SK-N-SH (cell line): ENCODE results near the gene LANCL3. TPM values are rescaled to one million over a fixed set of nuclear protein-coding genes. Genes with fewer than 3 reads are reported as not detected.

Source experiments
- CTCF ChIA-PET: fragments of 300-600, 350-600 bp; formaldehyde crosslinking; extraction: SDS; loops from one replicate; lab custom pipeline; 2021; lab: Yijun Ruan, JAX
- POLR2A ChIA-PET: fragments of 350-600 bp; sonication (Branson Sonifier 250); formaldehyde crosslinking; extraction: SDS; loops from one replicate; lab custom pipeline; 2020; ENCODE audit warnings: antibody characterized with exemption, inconsistent platforms; lab: Yijun Ruan, JAX
- DNase-seq: peaks from one replicate; pipeline ENCODE4 v3.0.0; 2012
- H2AFZ ChIP-seq: fragments of 200-600 bp; sonication (generic); 2 replicates; pipeline ENCODE4 v1.8.1; 2016; ENCODE audit warnings: antibody characterized with exemption, mild to moderate bottlenecking, low read depth
- H3F3A ChIP-seq: fragments of 200-600 bp; sonication (generic); replicated peaks from 2 replicates; pipeline ENCODE3; 2016; ENCODE audit warnings: antibody characterized with exemption, mild to moderate bottlenecking; ENCODE audit not compliant: insufficient read depth
- H3K27ac ChIP-seq, 2 experiments: fragments of 200-500 bp in 1 of 2; fragments of 200-600 bp in 1 of 2; sonication (Bioruptor generic) in 1 of 2; sonication (generic), shearing (Covaris generic) in 1 of 2; 2 replicates each; pipeline versions ENCODE4 v1.5.1 to v1.6.1; 2014 to 2016; ENCODE audit warnings: low read depth in 2 of 2, inconsistent platforms in 1 of 2, low read length in 1 of 2, mild to moderate bottlenecking in 1 of 2, mixed read lengths in 1 of 2
- H3K27me3 ChIP-seq: fragments of 200-600 bp; sonication (generic), shearing (Covaris generic); 2 replicates; pipeline ENCODE4 v1.6.1; 2016; ENCODE audit warnings: mixed run types; ENCODE audit not compliant: insufficient read depth
- H3K36me3 ChIP-seq, 2 experiments: fragments of 200-500 bp in 1 of 2; fragments of 200-600 bp in 1 of 2; sonication (Bioruptor generic) in 1 of 2; sonication (generic) in 1 of 2; replicated peaks in 1 of 2; 2 replicates each; pipeline versions ENCODE3 to v1.5.1; 2014 to 2016; ENCODE audit warnings: low read length in 1 of 2, mild to moderate bottlenecking in 1 of 2; ENCODE audit not compliant: insufficient read depth in 2 of 2, control insufficient read depth in 1 of 2
- H3K4me1 ChIP-seq, 2 experiments: fragments of 200-500 bp in 1 of 2; fragments of 200-600 bp in 1 of 2; sonication (Bioruptor generic) in 1 of 2; sonication (generic), shearing (Covaris generic) in 1 of 2; 2 replicates each; pipeline versions ENCODE4 v1.5.1 to v1.6.1; 2014 to 2016; ENCODE audit warnings: low read depth in 1 of 2, low read length in 1 of 2, mixed run types in 1 of 2; ENCODE audit not compliant: insufficient read depth in 2 of 2, control insufficient read depth in 1 of 2
- H3K4me2 ChIP-seq: fragments of 200-600 bp; sonication (generic), shearing (Covaris generic); 2 replicates; pipeline ENCODE4 v1.6.1; 2017; ENCODE audit warnings: mixed run types
- H3K4me3 ChIP-seq, 2 experiments: fragments of 200-500 bp in 1 of 2; fragments of 200-600 bp in 1 of 2; sonication (Bioruptor generic) in 1 of 2; sonication (generic), shearing (Covaris generic) in 1 of 2; 2 replicates each; pipeline versions ENCODE4 v1.5.1 to v1.8.1; 2014 to 2016; ENCODE audit warnings: low read depth in 2 of 2, inconsistent platforms in 1 of 2, low read length in 1 of 2, mild to moderate bottlenecking in 1 of 2, mixed read lengths in 1 of 2, moderate library complexity in 1 of 2
- H3K79me2 ChIP-seq: fragments of 200-600 bp; sonication (generic); 2 replicates; pipeline ENCODE4 v1.8.1; 2017; ENCODE audit warnings: mild to moderate bottlenecking; ENCODE audit not compliant: insufficient read depth
- H3K9ac ChIP-seq: fragments of 200-600 bp; sonication (generic); 2 replicates; pipeline ENCODE4 v1.6.1; 2017; ENCODE audit warnings: mixed run types
- H3K9me2 ChIP-seq: fragments of 200-600 bp; sonication (generic); 2 replicates; pipeline ENCODE4 v1.6.1; 2017; ENCODE audit warnings: mixed run types
- H3K9me3 ChIP-seq: fragments of 200-600 bp; sonication (generic); 2 replicates; pipeline ENCODE4 v1.6.1; 2017; ENCODE audit warnings: mixed run types, mild to moderate bottlenecking, moderate library complexity
- H4K20me1 ChIP-seq: fragments of 200-600 bp; sonication (generic); 2 replicates; pipeline ENCODE4 v1.6.1; 2017; ENCODE audit warnings: mild to moderate bottlenecking, mixed run types; ENCODE audit not compliant: insufficient read depth
- CTCF ChIP-seq: fragments of 200-600 bp; sonication (generic); IDR thresholded peaks from 2 replicates; pipeline ENCODE4 v1.6.1; 2017; ENCODE audit warnings: antibody characterized with exemption, mild to moderate bottlenecking, moderate library complexity
- EP300 ChIP-seq, 2 experiments: IDR thresholded peaks; 2 replicates each; pipeline versions ENCODE4 v1.4.0 to v1.6.1; 2012; ENCODE audit warnings: borderline replicate concordance in 1 of 2, low read depth in 1 of 2, low read length in 1 of 2
- EZH2phosphoT487 ChIP-seq: fragments of 200-600 bp; sonication (generic); IDR thresholded peaks from 2 replicates; pipeline ENCODE4 v1.6.1; 2017; ENCODE audit warnings: low read depth, mixed run types, mild to moderate bottlenecking, antibody characterized with exemption, moderate library complexity, borderline replicate concordance
- FOSL2 ChIP-seq: IDR thresholded peaks from 2 replicates; pipeline ENCODE4 v1.4.0; 2012; ENCODE audit warnings: low read depth, mild to moderate bottlenecking, moderate library complexity, borderline replicate concordance
- FOXM1 ChIP-seq: IDR thresholded peaks from 2 replicates; pipeline ENCODE4 v1.4.0; 2012; ENCODE audit warnings: low read depth, mild to moderate bottlenecking
- GABPA ChIP-seq: IDR thresholded peaks from 2 replicates; pipeline ENCODE4 v1.4.0; 2012; ENCODE audit warnings: low read depth, mild to moderate bottlenecking
- GATA2 ChIP-seq: sonication (generic); formaldehyde crosslinking; IDR thresholded peaks from 2 replicates; pipeline ENCODE4 v1.5.0; 2020; ENCODE audit warnings: mild to moderate bottlenecking, missing genetic modification reagents
- JUND ChIP-seq: IDR thresholded peaks from 2 replicates; pipeline ENCODE4 v1.4.0; 2012
- MAX ChIP-seq: IDR thresholded peaks from 2 replicates; pipeline ENCODE4 v1.4.0; 2012; ENCODE audit warnings: low read depth
- MEF2A ChIP-seq: IDR thresholded peaks from 2 replicates; pipeline ENCODE4 v1.4.0; 2012; ENCODE audit warnings: low read depth, borderline replicate concordance
- PBX3 ChIP-seq: IDR thresholded peaks from 2 replicates; pipeline ENCODE4; 2012
- RAD21 ChIP-seq: IDR thresholded peaks from 2 replicates; pipeline ENCODE4 v1.6.1; 2012; ENCODE audit warnings: mild to moderate bottlenecking, low read length
- RCOR1 ChIP-seq: fragments of 150-350 bp; IDR thresholded peaks from 2 replicates; pipeline ENCODE4 v1.6.1; 2017; ENCODE audit warnings: antibody characterized with exemption, low read length
- RFX5 ChIP-seq: IDR thresholded peaks from 2 replicates; pipeline ENCODE4 v1.6.1; 2012; ENCODE audit warnings: mild to moderate bottlenecking, improper control_type of control experiment, low read length
- RXRA ChIP-seq: IDR thresholded peaks from 2 replicates; pipeline ENCODE4 v1.4.0; 2012; ENCODE audit warnings: low read depth, mild to moderate bottlenecking, borderline replicate concordance
- TAF1 ChIP-seq: IDR thresholded peaks from 2 replicates; pipeline ENCODE4 v1.6.1; 2012; ENCODE audit warnings: low read depth, mild to moderate bottlenecking, low read length, moderate library complexity, borderline replicate concordance
- TCF12 ChIP-seq: IDR thresholded peaks from 2 replicates; pipeline ENCODE4 v1.4.0; 2012
- TEAD4 ChIP-seq: IDR thresholded peaks from 2 replicates; pipeline ENCODE4 v1.4.0; 2012; ENCODE audit warnings: mild to moderate bottlenecking, borderline replicate concordance; ENCODE audit not compliant: insufficient read depth
- YY1 ChIP-seq: IDR thresholded peaks from 2 replicates; pipeline ENCODE4 v1.4.0; 2012; ENCODE audit warnings: low read depth, mild to moderate bottlenecking
- ZBTB33 ChIP-seq: IDR thresholded peaks from 2 replicates; pipeline ENCODE4 v1.4.0; 2012; ENCODE audit warnings: low read depth, borderline replicate concordance
- WGBS: methylation state at CpG from one replicate; pipeline ENCODE4 v1.1.6; 2017; ENCODE audit warnings: low lambda C conversion rate; 5-methylcytosine and 5-hydroxymethylcytosine counted together
- polyA plus RNA-seq, 3 experiments: library from polyadenylated mRNA; depleted of rRNA; stranded (reverse); fragments of >200 nt; gene quantifications; 2 replicates each; pipeline ENCODE4 v1.2.3, GENCODE V29; 2012
- TF ChIP-seq, protein P1 (sequence below): IDR thresholded peaks from 2 replicates; pipeline ENCODE4 v1.4.0; 2012; ENCODE audit warnings: low read depth, borderline replicate concordance

Gene LANCL3
- polyA plus RNA-seq, 1 of the 3 experiments (the other 2 are of a cell fraction), result under 0.01 TPM

DNA sequence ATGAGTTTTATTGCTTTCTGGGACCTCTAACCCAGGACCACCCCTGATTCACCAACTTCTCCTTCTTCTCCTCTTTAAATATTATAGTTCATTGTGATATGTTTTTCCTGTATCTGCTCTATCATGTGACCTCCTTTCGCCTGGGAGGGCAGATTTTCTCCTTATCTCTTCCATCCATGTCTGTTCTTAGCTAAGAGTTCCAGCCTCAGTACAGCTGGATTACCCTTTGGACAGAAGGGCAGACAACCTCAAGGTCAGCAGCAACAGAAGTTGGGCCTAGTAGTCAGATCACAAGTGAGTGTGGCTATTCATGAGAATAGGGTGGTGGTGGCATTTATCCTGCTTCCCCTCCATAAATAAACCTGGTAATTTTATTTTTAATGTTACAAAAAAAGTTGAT, 108.4 kb downstream of the LANCL3 start:
- H3K27me3 ChIP-seq, result peaks cover 2% of the 10 kb centered on the region; the same call in 1 of the 2 replicates

GRCh38 chrX:37684426-37684825, 113.0 kb downstream of the LANCL3 start:
- ChIA-PET CTCF (no interaction called here), POLR2A (no interaction called here)
- H3K9me2 ChIP-seq, result no peaks in the 10 kb centered on the region
- H3K27me3 ChIP-seq, result peaks cover 16% of the 10 kb centered on the region; the same call in 1 of the 2 replicates
- no peaks in the 10 kb centered on the region for H3K36me3 ChIP-seq
- no peaks in the 10 kb centered on the region for H4K20me1 ChIP-seq
- H3K9me3 ChIP-seq, result no peaks in the 10 kb centered on the region
- no peak overlapping the region for H3K4me3 ChIP-seq
- no peak overlapping the region for H2AFZ ChIP-seq
- H3F3A ChIP-seq, result no peaks in the 10 kb centered on the region
- peaks cover 0 to 3% of the 10 kb centered on the region in 2 experiments; a peak in 1 of 4 replicates for H3K4me1 ChIP-seq
- DNase-seq, result no peak
- H3K79me2 ChIP-seq, result no peaks in the 10 kb centered on the region
- no peak overlapping the region for H3K27ac ChIP-seq
- no peak overlapping the region for H3K4me2 ChIP-seq
- no peak overlapping the region for H3K9ac ChIP-seq
- TF ChIP-seq JUND (no peak), RFX5 (no peak), TCF12 (no peak), EP300 (IDR thresholded peaks at IDR 0.05; ENCODE audit: borderline replicate concordance in 1 of 2, low read depth in 1 of 2, low read length in 1 of 2) (no peak), MEF2A (no peak), GATA2 (CRISPR knock-in tag) (no peak), FOSL2 (no peak), EZH2phosphoT487 (no peak), TAF1 (no peak), RCOR1 (no peak), FOXM1 (no peak), TEAD4 (no peak), CTCF (no peak)
- TF ChIP-seq, protein P1, sequence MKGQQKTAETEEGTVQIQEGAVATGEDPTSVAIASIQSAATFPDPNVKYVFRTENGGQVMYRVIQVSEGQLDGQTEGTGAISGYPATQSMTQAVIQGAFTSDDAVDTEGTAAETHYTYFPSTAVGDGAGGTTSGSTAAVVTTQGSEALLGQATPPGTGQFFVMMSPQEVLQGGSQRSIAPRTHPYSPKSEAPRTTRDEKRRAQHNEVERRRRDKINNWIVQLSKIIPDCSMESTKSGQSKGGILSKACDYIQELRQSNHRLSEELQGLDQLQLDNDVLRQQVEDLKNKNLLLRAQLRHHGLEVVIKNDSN, result no peak

More for the DNA sequence above, 108.4 kb downstream of the LANCL3 start:
- Histone ChIP-seq H3K27ac (no peak overlapping the region), H4K20me1 (no peaks in the 10 kb centered on the region), H2AFZ (no peak overlapping the region), H3K4me1 (no peaks in the 10 kb centered on the region), H3F3A (no peaks in the 10 kb centered on the region), H3K4me3 (no peak overlapping the region), H3K9me3 (no peaks in the 10 kb centered on the region), H3K79me2 (no peaks in the 10 kb centered on the region), H3K9ac (no peak overlapping the region), H3K9me2 (no peaks in the 10 kb centered on the region), H3K4me2 (no peak overlapping the region), H3K36me3 (no peaks in the 10 kb centered on the region)
- ChIA-PET POLR2A (no interaction called here), CTCF (no interaction called here)
- WGBS, result 18% methylated on average over 1 of the region's 1 CpG
- no peak for TF ChIP-seq RXRA
- TF ChIP-seq GABPA, result no peak
- TF ChIP-seq MAX, result no peak
- TF ChIP-seq RAD21, result no peak
- no peak for TF ChIP-seq GATA2 (CRISPR knock-in tag)
- TF ChIP-seq ZBTB33, result no peak
- no peak for TF ChIP-seq PBX3
- TF ChIP-seq YY1, result no peak
- no peak for TF ChIP-seq TAF1
- no peak for DNase-seq
